Osteocyte (in vitro differentiated cells): ENCODE data around the gene CDK6. TPM values are rescaled to one million over a fixed set of nuclear protein-coding genes. Genes with fewer than 3 reads are reported as not detected.

Experiments used
- DNase-seq: peaks from one replicate; pipeline ENCODE4 v3.0.0; 2021; ENCODE audit warnings: mixed read lengths; ENCODE audit not compliant: unreplicated experiment; ENCODE audit errors: extremely low spot score
- H3K27ac Mint-ChIP-seq: one replicate; pipeline ENCODE4 v1.8.0; 2021; ENCODE audit warnings: mild to moderate bottlenecking, mixed read lengths; ENCODE audit not compliant: unreplicated experiment
- H3K27me3 Mint-ChIP-seq: one replicate; pipeline ENCODE4 v1.8.0; 2021; ENCODE audit warnings: mixed read lengths; ENCODE audit not compliant: unreplicated experiment
- H3K36me3 Mint-ChIP-seq: one replicate; pipeline ENCODE4 v1.8.0; 2021; ENCODE audit warnings: mixed read lengths; ENCODE audit not compliant: unreplicated experiment
- H3K4me1 Mint-ChIP-seq: one replicate; pipeline ENCODE4 v1.8.0; 2021; ENCODE audit warnings: mixed read lengths; ENCODE audit not compliant: unreplicated experiment
- H3K4me3 Mint-ChIP-seq: one replicate; pipeline ENCODE4 v1.8.0; 2021; ENCODE audit warnings: mild to moderate bottlenecking, moderate library complexity, mixed read lengths; ENCODE audit not compliant: unreplicated experiment
- H3K9me3 Mint-ChIP-seq: one replicate; pipeline ENCODE4 v1.8.0; 2021; ENCODE audit warnings: mixed read lengths; ENCODE audit not compliant: unreplicated experiment
- CTCF ChIP-seq: fragments of 200-600 bp; sonication (generic); IDR thresholded peaks from 2 replicates; pipeline ENCODE4 v1.5.0; 2021; ENCODE audit warnings: antibody characterized with exemption, mild to moderate bottlenecking, moderate library complexity
- total RNA-seq: library from RNA; stranded (reverse); gene quantifications from 2 replicates; pipeline ENCODE4 v1.2.1, GENCODE V29; 2021

CDK6 gene
- total RNA-seq, 1 donor from 2014 or later, result 53.6 TPM

GRCh38 chr7:92729172-92729571 lies 107.2 kb downstream of the CDK6 start:
- H3K36me3 Mint-ChIP-seq, result peaks cover 13% of the 10 kb centered on the region
- TF ChIP-seq CTCF, result no peak
- H3K27ac Mint-ChIP-seq, result no peak overlapping the region
- H3K9me3 Mint-ChIP-seq, result peaks cover 4% of the 10 kb centered on the region
- peaks cover 51% of the 10 kb centered on the region for H3K4me1 Mint-ChIP-seq
- no peaks in the 10 kb centered on the region for H3K27me3 Mint-ChIP-seq
- no peak overlapping the region for H3K4me3 Mint-ChIP-seq
- DNase-seq, result no peak

- no peaks in the 10 kb centered on the region for H3K9me3 Mint-ChIP-seq
- TF ChIP-seq CTCF, result no peak
- DNase-seq, result no peak
- H3K36me3 Mint-ChIP-seq, result peaks cover 17% of the 10 kb centered on the region
- H3K27ac Mint-ChIP-seq, result peak overlapping the region; percentile 71
- H3K27me3 Mint-ChIP-seq, result no peaks in the 10 kb centered on the region
- peaks cover 61% of the 10 kb centered on the region for H3K4me1 Mint-ChIP-seq
- H3K4me3 Mint-ChIP-seq, result no peak overlapping the region
Observed at GRCh38 chr7:92727755-92728154, 108.6 kb downstream of the CDK6 start.

- H3K36me3 Mint-ChIP-seq, result peaks cover 17% of the 10 kb centered on the region
- peak overlapping the region; percentile 52 for H3K27ac Mint-ChIP-seq
- TF ChIP-seq CTCF, result no peak
- no peaks in the 10 kb centered on the region for H3K27me3 Mint-ChIP-seq
- no peaks in the 10 kb centered on the region for H3K9me3 Mint-ChIP-seq
- no peak for DNase-seq
- peaks cover 57% of the 10 kb centered on the region for H3K4me1 Mint-ChIP-seq
- no peak overlapping the region for H3K4me3 Mint-ChIP-seq
Observed at GRCh38 chr7:92725161-92725925, 111.0 kb downstream of the CDK6 start.

GRCh38 chr7:92723943-92724342 lies 112.4 kb downstream of the CDK6 start:
- H3K27ac Mint-ChIP-seq, result peak overlapping the region; percentile 87
- H3K36me3 Mint-ChIP-seq, result peaks cover 17% of the 10 kb centered on the region
- H3K9me3 Mint-ChIP-seq, result no peaks in the 10 kb centered on the region
- DNase-seq, result no peak
- H3K27me3 Mint-ChIP-seq, result no peaks in the 10 kb centered on the region
- peaks cover 54% of the 10 kb centered on the region for H3K4me1 Mint-ChIP-seq
- TF ChIP-seq CTCF, result no peak
- H3K4me3 Mint-ChIP-seq, result no peak overlapping the region

- no peaks in the 10 kb centered on the region for H3K27me3 Mint-ChIP-seq
- no peak overlapping the region for H3K4me3 Mint-ChIP-seq
- peak overlapping the region; percentile 87 for H3K27ac Mint-ChIP-seq
- H3K36me3 Mint-ChIP-seq, result peaks cover 17% of the 10 kb centered on the region
- TF ChIP-seq CTCF, result no peak
- no peaks in the 10 kb centered on the region for H3K9me3 Mint-ChIP-seq
- no peak for DNase-seq
- H3K4me1 Mint-ChIP-seq, result peaks cover 60% of the 10 kb centered on the region
Observed at GRCh38 chr7:92723205-92723604, 113.2 kb downstream of the CDK6 start.
